Measurements from ENCODE around the gene CARM1.

DNA sequence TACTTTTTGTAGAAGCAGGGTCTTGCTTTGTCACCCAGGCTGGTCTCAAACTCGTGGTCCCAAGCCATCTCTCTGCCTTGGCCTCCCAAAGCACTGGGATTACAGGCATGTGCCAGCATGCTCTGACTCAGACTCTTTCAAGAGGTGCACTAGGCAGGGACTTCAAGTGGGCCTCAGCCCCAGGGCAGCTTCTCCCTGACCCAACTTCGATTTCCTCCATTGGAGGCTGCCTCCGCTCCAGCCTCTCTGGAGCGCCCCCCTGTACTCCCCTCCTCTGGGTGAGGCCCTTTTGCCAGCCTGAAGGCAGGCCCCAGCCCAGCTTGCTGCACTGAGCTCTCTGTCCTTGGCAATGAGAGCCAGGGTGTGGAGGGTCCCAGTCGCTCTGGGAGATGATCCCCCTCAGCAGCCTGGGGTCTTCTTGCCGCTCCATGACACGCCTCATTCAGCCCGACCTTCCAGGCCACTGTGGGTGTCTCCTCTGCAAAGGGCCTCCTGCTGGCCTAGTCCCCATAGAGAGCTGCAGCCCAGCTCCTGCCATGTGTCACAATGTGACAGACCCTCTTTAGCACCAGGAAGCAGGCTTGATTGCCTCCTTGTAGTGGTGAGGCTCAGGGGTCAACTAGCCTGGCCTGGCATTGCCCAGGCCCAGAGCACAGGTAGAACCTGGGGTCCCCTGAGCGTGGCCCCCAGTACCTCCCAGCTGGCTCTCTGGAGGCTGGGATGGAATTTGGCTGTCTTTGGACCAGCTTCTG is 16.4 kb downstream of the CARM1 start:
- TF ChIP-seq, protein P1, sequence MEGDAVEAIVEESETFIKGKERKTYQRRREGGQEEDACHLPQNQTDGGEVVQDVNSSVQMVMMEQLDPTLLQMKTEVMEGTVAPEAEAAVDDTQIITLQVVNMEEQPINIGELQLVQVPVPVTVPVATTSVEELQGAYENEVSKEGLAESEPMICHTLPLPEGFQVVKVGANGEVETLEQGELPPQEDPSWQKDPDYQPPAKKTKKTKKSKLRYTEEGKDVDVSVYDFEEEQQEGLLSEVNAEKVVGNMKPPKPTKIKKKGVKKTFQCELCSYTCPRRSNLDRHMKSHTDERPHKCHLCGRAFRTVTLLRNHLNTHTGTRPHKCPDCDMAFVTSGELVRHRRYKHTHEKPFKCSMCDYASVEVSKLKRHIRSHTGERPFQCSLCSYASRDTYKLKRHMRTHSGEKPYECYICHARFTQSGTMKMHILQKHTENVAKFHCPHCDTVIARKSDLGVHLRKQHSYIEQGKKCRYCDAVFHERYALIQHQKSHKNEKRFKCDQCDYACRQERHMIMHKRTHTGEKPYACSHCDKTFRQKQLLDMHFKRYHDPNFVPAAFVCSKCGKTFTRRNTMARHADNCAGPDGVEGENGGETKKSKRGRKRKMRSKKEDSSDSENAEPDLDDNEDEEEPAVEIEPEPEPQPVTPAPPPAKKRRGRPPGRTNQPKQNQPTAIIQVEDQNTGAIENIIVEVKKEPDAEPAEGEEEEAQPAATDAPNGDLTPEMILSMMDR (IDR thresholded peaks at IDR 0.05) = no peak
- TF ChIP-seq POLR2A (IDR thresholded peaks at IDR 0.05) = no peak

All from body of pancreas (tissue), 4 donors.